HEK293 (cell line): Measurements from ENCODE around the gene C16orf74.
A peak's percentile ranks its signal among the peaks of the same experiment; 100 is the strongest.

ENCODE experiments used
- CTCF ChIA-PET: fragments of 350-600 bp; formaldehyde crosslinking; extraction: SDS; loops from one replicate; lab custom pipeline; 2021; ENCODE audit warnings: antibody characterized with exemption; lab: Yijun Ruan, JAX
- POLR2A ChIA-PET: fragments of 300-600 bp; formaldehyde crosslinking; extraction: SDS; loops from one replicate; lab custom pipeline; 2020; ENCODE audit warnings: antibody characterized with exemption, inconsistent platforms; lab: Yijun Ruan, JAX
- H3K27ac ChIP-seq: fragments of 200-500 bp; sonication (Bioruptor generic); 2 replicates; pipeline ENCODE4 v1.5.1; 2014; ENCODE audit warnings: low read depth, low read length, control low read depth, inconsistent platforms; ENCODE audit errors: extremely low read depth
- H3K36me3 ChIP-seq, 2 experiments: fragments of 200-500 bp in 1 of 2; sonication (Bioruptor generic) in 1 of 2; 1 replicate in 1 of 2; 2 replicates in 1 of 2; pipeline ENCODE4 v1.5.1; 2014 to 2017; ENCODE audit warnings: inconsistent platforms in 2 of 2, low read length in 2 of 2; ENCODE audit not compliant: control insufficient read depth in 2 of 2, insufficient read depth in 1 of 2
- H3K4me1 ChIP-seq: fragments of 200-500 bp; sonication (Bioruptor generic); 2 replicates; pipeline ENCODE4 v1.5.1; 2014; ENCODE audit warnings: mild to moderate bottlenecking, low read length, inconsistent platforms; ENCODE audit not compliant: control insufficient read depth, insufficient read depth
- H3K4me3 ChIP-seq: 2 replicates; pipeline ENCODE4 v1.5.1; 2011; ENCODE audit warnings: low read depth, mild to moderate bottlenecking, control low read depth, low read length, moderate library complexity
- H3K9me3 ChIP-seq: fragments of 200-500 bp; sonication (Bioruptor generic); 2 replicates; pipeline ENCODE4 v1.5.1; 2014; ENCODE audit warnings: low read depth, low read length, inconsistent platforms; ENCODE audit not compliant: control insufficient read depth, insufficient read depth
- GLI2 ChIP-seq: fragments of 450-650 bp; formaldehyde crosslinking; IDR thresholded peaks from 2 replicates; pipeline ENCODE4; 2017; ENCODE audit warnings: missing biosample characterization, missing genetic modification characterization, low read depth, borderline replicate concordance
- IKZF3 ChIP-seq: fragments of 450-650 bp; IDR thresholded peaks from 2 replicates; pipeline ENCODE4 v1.5.0; 2018; ENCODE audit warnings: missing biosample characterization, mild to moderate bottlenecking, missing genetic modification characterization, moderate library complexity
- KLF7 ChIP-seq: fragments of 450-650 bp; formaldehyde crosslinking; IDR thresholded peaks from 2 replicates; pipeline ENCODE4 v1.5.1; 2016; ENCODE audit warnings: missing biosample characterization, missing genetic modification characterization, borderline replicate concordance
- OSR2 ChIP-seq: fragments of 450-650 bp; formaldehyde crosslinking; IDR thresholded peaks from 2 replicates; pipeline ENCODE4 v1.5.1; 2016; ENCODE audit warnings: missing biosample characterization, missing genetic modification characterization
- OVOL3 ChIP-seq: fragments of 450-650 bp; formaldehyde crosslinking; IDR thresholded peaks from 2 replicates; pipeline ENCODE4 v1.5.1; 2016; ENCODE audit warnings: missing biosample characterization, missing genetic modification characterization
- SP3 ChIP-seq: fragments of 450-650 bp; formaldehyde crosslinking; IDR thresholded peaks from 2 replicates; pipeline ENCODE4 v1.5.1; 2016; ENCODE audit warnings: missing biosample characterization, missing genetic modification characterization
- TSHZ1 ChIP-seq: fragments of 450-650 bp; formaldehyde crosslinking; IDR thresholded peaks from 2 replicates; pipeline ENCODE4 v1.5.1; 2016; ENCODE audit warnings: missing biosample characterization, missing genetic modification characterization, borderline replicate concordance
- YY1 ChIP-seq: fragments of 450-650 bp; formaldehyde crosslinking; IDR thresholded peaks from 2 replicates; pipeline ENCODE4 v1.5.1; 2018; ENCODE audit warnings: missing biosample characterization, missing genetic modification characterization
- ZBTB48 ChIP-seq: fragments of 450-650 bp; formaldehyde crosslinking; IDR thresholded peaks from 2 replicates; pipeline ENCODE4 v1.5.1; 2016; ENCODE audit warnings: missing biosample characterization, missing genetic modification characterization
- ZFP3 ChIP-seq: fragments of 450-650 bp; formaldehyde crosslinking; IDR thresholded peaks from 2 replicates; pipeline ENCODE4 v1.5.1; 2016; ENCODE audit warnings: low read depth, missing biosample characterization, missing genetic modification characterization
- ZNF169 ChIP-seq: fragments of 450-650 bp; formaldehyde crosslinking; IDR thresholded peaks from 2 replicates; pipeline ENCODE4 v1.5.1; 2016; ENCODE audit warnings: missing biosample characterization, missing genetic modification characterization
- ZNF24 ChIP-seq: fragments of 450-650 bp; formaldehyde crosslinking; IDR thresholded peaks from 2 replicates; pipeline ENCODE4 v1.5.1; 2016; ENCODE audit warnings: missing biosample characterization, missing genetic modification characterization
- ZNF280D ChIP-seq: fragments of 450-650 bp; formaldehyde crosslinking; IDR thresholded peaks from 2 replicates; pipeline ENCODE4 v1.5.1; 2016; ENCODE audit warnings: missing biosample characterization, missing genetic modification characterization
- ZNF433 ChIP-seq: fragments of 450-650 bp; formaldehyde crosslinking; IDR thresholded peaks from 2 replicates; pipeline ENCODE4 v1.5.1; 2016; ENCODE audit warnings: missing biosample characterization, missing genetic modification characterization, low read depth
- ZNF48 ChIP-seq: fragments of 450-650 bp; formaldehyde crosslinking; IDR thresholded peaks from 2 replicates; pipeline ENCODE4 v1.5.1; 2016; ENCODE audit warnings: missing biosample characterization, missing genetic modification characterization
- ZNF530 ChIP-seq: fragments of 450-650 bp; formaldehyde crosslinking; IDR thresholded peaks from 2 replicates; pipeline ENCODE4 v1.5.1; 2016; ENCODE audit warnings: low read depth, missing biosample characterization, missing genetic modification characterization
- ZNF548 ChIP-seq: fragments of 450-650 bp; formaldehyde crosslinking; IDR thresholded peaks from 2 replicates; pipeline ENCODE4 v1.5.1; 2016; ENCODE audit warnings: missing biosample characterization, missing genetic modification characterization
- ZNF571 ChIP-seq: fragments of 450-650 bp; formaldehyde crosslinking; IDR thresholded peaks from 2 replicates; pipeline ENCODE4 v1.5.0; 2017; ENCODE audit warnings: missing biosample characterization, missing genetic modification characterization
- ZNF596 ChIP-seq: fragments of 450-650 bp; IDR thresholded peaks from 2 replicates; pipeline ENCODE4 v1.5.0; 2018; ENCODE audit warnings: missing biosample characterization, mild to moderate bottlenecking, missing genetic modification characterization, moderate library complexity
- ZNF621 ChIP-seq: fragments of 450-650 bp; formaldehyde crosslinking; IDR thresholded peaks from 2 replicates; pipeline ENCODE4 v1.5.1; 2017; ENCODE audit warnings: missing biosample characterization, missing genetic modification characterization
- ZNF624 ChIP-seq: fragments of 450-650 bp; formaldehyde crosslinking; IDR thresholded peaks from 2 replicates; pipeline ENCODE4 v1.5.1; 2017; ENCODE audit warnings: missing biosample characterization, missing genetic modification characterization
- ZNF785 ChIP-seq: fragments of 450-650 bp; formaldehyde crosslinking; IDR thresholded peaks from 2 replicates; pipeline ENCODE4 v1.5.1; 2016; ENCODE audit warnings: missing biosample characterization, missing genetic modification characterization
- ZNF843 ChIP-seq: fragments of 450-650 bp; formaldehyde crosslinking; IDR thresholded peaks from 2 replicates; pipeline ENCODE4 v1.5.1; 2016; ENCODE audit warnings: missing biosample characterization, missing genetic modification characterization

Gene C16orf74

GRCh38 chr16:85711982-85712587 is 38.8 kb downstream of the C16orf74 start:
- Histone ChIP-seq H3K9me3 (no peaks in the 10 kb centered on the region), H3K4me1 (no peaks in the 10 kb centered on the region), H3K27ac (no peak overlapping the region), H3K36me3 (no peaks in the 10 kb centered on the region), H3K4me3 (no peak overlapping the region)
- TF ChIP-seq ZNF169 (tag by site-specific recombination) (no peak), ZNF785 (tag by site-specific recombination) (no peak), KLF7 (no peak), YY1 (no peak), ZNF48 (no peak), ZNF571 (no peak), ZNF624 (tag by site-specific recombination) (no peak), OSR2 (tag by site-specific recombination) (no peak), ZNF280D (tag by site-specific recombination) (no peak), ZNF530 (tag by site-specific recombination) (no peak), OVOL3 (tag by site-specific recombination) (no peak), ZNF621 (tag by site-specific recombination) (no peak), GLI2 (tag by site-specific recombination) (no peak), ZNF24 (tag by site-specific recombination) (no peak)
- ChIA-PET CTCF (interaction anchor here (0.9 to 1.1 kb wide), 2 partner anchors 12 to 449 kb away, joined by 3 to 5 read pairs; no protein-coding TSS in a partner anchor), POLR2A (no interaction called here)

- CTCF ChIA-PET = interaction anchor here (0.7 to 1.2 kb wide), 3 partner anchors 9 to 514 kb away, joined by 3 to 4 read pairs (median 3); no protein-coding TSS in a partner anchor
- H3K36me3 ChIP-seq = no peaks in the 10 kb centered on the region
- POLR2A ChIA-PET = interaction anchor here (0.7 kb wide), 1 partner anchor 26 kb away, joined by 3 read pairs; no protein-coding TSS in a partner anchor
These were observed 40.2 kb downstream of the C16orf74 start for GRCh38 chr16:85710732-85711131.

GRCh38 chr16:85709766-85710585 is 40.9 kb downstream of the C16orf74 start:
- H3K4me3 ChIP-seq = no peak overlapping the region
- no peak overlapping the region for H3K27ac ChIP-seq
- H3K9me3 ChIP-seq = no peaks in the 10 kb centered on the region
- TF ChIP-seq ZNF596 (no peak), ZBTB48 (tag by site-specific recombination) (no peak), SP3 (tag by site-specific recombination) (no peak), TSHZ1 (tag by site-specific recombination) (no peak), ZNF433 (tag by site-specific recombination) (no peak), IKZF3 (tag by site-specific recombination) (no peak), ZNF843 (tag by site-specific recombination) (no peak), ZNF280D (tag by site-specific recombination) (no peak)
- TF ChIP-seq, all 188 proteins: peak for 0
- H3K4me1 ChIP-seq = no peaks in the 10 kb centered on the region
- no peaks in the 10 kb centered on the region for H3K36me3 ChIP-seq
- ChIA-PET POLR2A (no interaction called here), CTCF (interaction anchor here (0.6 to 1.0 kb wide), 3 partner anchors 8 to 35 kb away, joined by 3 to 4 read pairs (median 3); no protein-coding TSS in a partner anchor)

More at GRCh38 chr16:85710732-85711131, 40.2 kb downstream of the C16orf74 start:
- TF ChIP-seq ZFP3 (tag by site-specific recombination) (peak; percentile 52; the same call in 1 of the 2 replicates), ZNF548 (no peak)
- Histone ChIP-seq H3K9me3 (no peaks in the 10 kb centered on the region), H3K4me3 (no peak overlapping the region), H3K27ac (no peak overlapping the region), H3K4me1 (no peaks in the 10 kb centered on the region)
